Activated CD8-positive, alpha-beta T cell treated with anti-CD3 and anti-CD28 coated beads, Interleukin-2, amount 10 ng/mL, durations not matched to agents 7 days and 5 days (primary cell): ENCODE results near the gene LCN10. TPM values are rescaled to one million over a fixed set of nuclear protein-coding genes. Genes with fewer than 3 reads are reported as not detected.
"Not testable (repeated sequence)": the region's sequence is repeated elsewhere in the genome, so short reads cannot be mapped to it uniquely, and the experiment has no call there.

Experiments
- ATAC-seq: fragments of 150-1000 bp; cut with Tn5 transposase; one replicate; pipeline ENCODE4 v1.10.0; 2021; ENCODE audit warnings: moderate library complexity
- CTCF ChIA-PET: fragments of 350-600 bp; sonication (Branson Sonifier 250); formaldehyde crosslinking; loops from one replicate; lab custom pipeline; 2021; ENCODE audit warnings: antibody characterized with exemption; lab: Charles Lee
- POLR2A ChIA-PET: fragments of 350-600 bp; sonication (Branson Sonifier 250); formaldehyde crosslinking; loops from one replicate; lab custom pipeline; 2021; ENCODE audit warnings: antibody characterized with exemption; lab: Charles Lee
- DNase-seq: peaks from one replicate; pipeline ENCODE4 v3.0.0-alpha.2; 2020
- H3K27ac Mint-ChIP-seq: one replicate; pipeline ENCODE4 v1.8.0; 2021; ENCODE audit warnings: mild to moderate bottlenecking, mixed read lengths
- H3K27me3 Mint-ChIP-seq: one replicate; pipeline ENCODE4 v1.8.0; 2021; ENCODE audit warnings: low read depth, mixed read lengths
- H3K36me3 Mint-ChIP-seq: one replicate; pipeline ENCODE4 v1.8.0; 2021; ENCODE audit warnings: low read depth, mixed read lengths
- H3K4me1 Mint-ChIP-seq: one replicate; pipeline ENCODE4 v1.8.0; 2021; ENCODE audit warnings: low read depth, mixed read lengths
- H3K4me3 Mint-ChIP-seq: one replicate; pipeline ENCODE4 v1.8.0; 2021; ENCODE audit warnings: mild to moderate bottlenecking, mixed read lengths
- H3K9me3 Mint-ChIP-seq: one replicate; pipeline ENCODE4 v1.8.0; 2022; ENCODE audit warnings: mixed read lengths; ENCODE audit not compliant: insufficient read depth
- total RNA-seq, 2 experiments: library from RNA; stranded (reverse); gene quantifications; one replicate each; pipeline ENCODE4 v1.2.3, GENCODE V29; 2021

The LCN10 gene
- 1 to 10 TPM; 1.8 to 2.4 TPM for total RNA-seq

DNA sequence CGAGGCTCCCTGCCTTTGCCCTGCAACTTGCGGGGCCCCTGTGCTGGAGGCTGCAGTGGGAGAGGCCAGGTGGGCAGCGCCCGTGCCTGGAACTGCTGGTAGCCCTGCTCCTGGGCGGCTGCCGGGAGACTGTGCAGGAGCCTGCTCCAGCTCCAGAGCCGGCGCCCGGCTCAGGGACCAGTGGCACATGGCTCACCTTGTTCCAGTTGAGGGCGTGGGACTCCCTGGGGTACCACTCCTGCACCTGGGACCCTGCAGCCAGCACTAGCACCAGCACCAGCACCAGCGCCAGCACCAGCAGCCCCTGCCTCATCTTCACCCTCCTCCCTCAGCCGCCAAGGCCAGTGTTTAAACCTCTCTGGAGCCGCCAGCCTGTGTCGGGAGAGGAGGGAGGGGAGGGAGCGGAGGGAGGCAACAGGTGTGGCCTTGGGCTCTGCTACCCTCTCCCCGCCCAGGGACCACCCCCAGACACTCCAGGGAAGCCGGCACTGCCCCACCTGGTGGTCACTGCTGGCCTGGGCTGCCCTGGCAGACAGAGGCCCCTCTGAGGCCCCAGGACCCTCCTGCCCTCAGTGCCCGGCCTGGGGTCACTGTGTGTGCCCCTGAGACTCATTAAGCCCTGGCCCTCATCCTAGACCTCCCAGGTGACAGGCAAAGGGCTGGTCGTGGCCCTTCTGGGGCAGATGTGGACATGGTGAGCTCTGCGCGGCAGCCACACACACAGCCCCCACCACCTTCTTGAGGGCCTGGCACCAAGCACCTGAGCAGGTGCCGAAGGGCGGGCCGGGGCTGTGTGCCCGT lies at the start of gene LCN10:
Gene LCN10, minus strand, starts transcription at position 350 of the 801 bp plus-strand sequence. Its CDS starts 37 bp downstream, at position 313.
- POLR2A ChIA-PET, result interaction anchor here (2.3 kb wide), 1 partner anchor 14 kb away, joined by 13 read pairs; no protein-coding TSS in a partner anchor
- no peak for ATAC-seq
- Mint-ChIP-seq H3K36me3 (no peaks in the 10 kb centered on the region), H3K4me3 (peak within 1 kb of the TSS; percentile 50), H3K9me3 (no peaks in the 10 kb centered on the region), H3K27me3 (no peaks in the 10 kb centered on the region), H3K4me1 (peaks cover 7% of the 10 kb centered on the region), H3K27ac (peak within 1 kb of the TSS; percentile 57)
- no peak for DNase-seq
- CTCF ChIA-PET, result interaction anchor here (1.1 to 1.3 kb wide), 2 partner anchors 16 to 304 kb away, joined by 3 read pairs; no protein-coding TSS in a partner anchor

DNA sequence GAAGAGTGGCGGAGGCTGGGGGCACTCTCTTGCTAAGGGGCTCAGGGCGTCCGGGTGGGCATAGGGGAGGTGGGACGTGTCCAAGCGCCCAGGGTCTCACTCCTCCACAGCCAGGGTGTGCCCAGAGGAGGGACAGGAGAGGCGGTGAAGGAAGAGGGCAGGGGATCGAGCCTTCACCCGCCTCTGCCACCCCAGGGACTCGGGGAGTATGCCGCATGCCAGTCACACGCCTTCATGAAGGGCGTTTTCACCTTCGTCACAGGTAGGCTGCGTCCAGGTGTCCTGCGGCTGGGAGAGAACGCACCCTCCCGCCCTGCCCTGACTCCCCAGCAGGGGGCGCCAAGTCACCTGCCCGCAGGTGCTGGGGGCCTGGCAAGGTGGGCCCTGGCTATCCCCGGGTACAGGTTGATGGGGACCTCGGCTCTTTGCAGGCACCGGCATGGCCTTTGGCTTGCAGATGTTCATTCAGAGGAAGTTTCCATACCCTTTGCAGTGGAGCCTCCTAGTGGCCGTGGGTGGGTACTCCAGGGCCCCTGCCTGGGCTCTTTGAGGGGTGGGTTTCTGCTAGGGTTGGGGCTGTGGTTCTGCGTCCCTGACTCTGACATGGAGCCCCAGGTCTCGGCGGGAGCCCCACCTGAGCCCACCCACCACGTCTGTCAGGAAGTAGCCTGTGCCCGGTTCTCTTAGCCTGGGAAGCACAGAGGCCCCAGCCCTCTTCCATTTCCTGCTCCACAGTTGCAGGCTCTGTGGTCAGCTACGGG lies 49.0 kb upstream of the LCN10 start:
- DNase-seq (peak; percentile 74), ATAC-seq (peak; percentile 12)
- H3K9me3 Mint-ChIP-seq, result no peaks in the 10 kb centered on the region
- H3K4me3 Mint-ChIP-seq, result peak overlapping the region; percentile 82
- H3K27ac Mint-ChIP-seq, result peak overlapping the region; percentile 93
- CTCF ChIA-PET, result interaction anchor here (0.8 to 3.2 kb wide), 14 partner anchors 10 to 278 kb away, joined by 3 to 29 read pairs (median 4); partner anchors contain the start of genes AJM1, CLIC3, FUT7 and RABL6
- peaks cover 51% of the 10 kb centered on the region for H3K4me1 Mint-ChIP-seq
- POLR2A ChIA-PET, result interaction anchor here (1.1 kb wide), 1 partner anchor 11 kb away, joined by 5 read pairs; no protein-coding TSS in a partner anchor
- H3K27me3 Mint-ChIP-seq, result peaks cover 10% of the 10 kb centered on the region
- H3K36me3 Mint-ChIP-seq, result peaks cover 7% of the 10 kb centered on the region

DNA sequence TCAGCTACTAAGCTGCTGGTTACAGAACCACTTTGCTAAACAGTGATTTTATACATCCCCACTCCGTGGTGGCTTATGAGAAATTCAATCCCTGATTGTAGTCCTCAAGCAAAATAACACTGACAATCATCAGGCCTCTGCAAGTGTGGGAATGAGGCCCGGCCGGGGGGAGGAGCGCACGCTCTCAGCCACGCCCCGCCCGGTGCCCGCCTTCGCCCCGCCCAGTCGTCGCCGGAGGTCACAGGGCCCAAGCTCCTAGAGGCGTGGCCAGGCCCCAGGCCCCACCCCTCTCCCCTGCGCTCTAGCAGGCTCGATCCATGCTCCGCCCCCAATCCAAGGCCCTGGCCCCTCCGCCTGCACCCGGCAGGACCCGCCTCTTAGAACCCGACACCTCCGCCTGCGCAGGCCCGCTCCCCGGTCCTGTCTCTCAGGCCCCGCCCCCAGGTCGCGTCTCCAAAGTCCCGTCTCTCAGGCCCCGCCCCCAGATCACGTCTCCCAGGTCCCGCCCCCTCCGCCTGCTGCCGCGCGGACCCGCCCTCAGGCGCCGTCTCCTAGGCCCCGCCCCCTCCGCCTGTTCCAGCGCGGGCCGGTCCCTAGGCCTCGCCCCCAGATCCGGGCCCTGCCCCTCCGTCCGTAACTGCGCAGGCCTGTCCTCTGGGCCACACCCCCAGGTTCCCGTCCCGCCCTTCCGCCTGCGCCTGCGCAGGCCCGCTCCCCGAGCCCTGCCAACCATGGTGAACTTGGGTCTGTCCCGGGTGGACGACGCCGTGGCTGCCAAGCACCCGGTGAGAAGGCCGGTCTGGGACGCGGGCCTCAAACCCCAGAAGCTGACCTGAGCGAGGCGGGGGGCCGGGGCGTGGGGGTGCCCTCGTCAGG lies 48.1 kb upstream of the LCN10 start, which contains the start of gene TMEM141:
Gene TMEM141, plus strand, starts transcription at position 705 of the 876 bp plus-strand sequence. Its CDS starts 27 bp downstream, at position 732.
- peak within 1 kb of the TSS; percentile 93 for H3K27ac Mint-ChIP-seq
- H3K36me3 Mint-ChIP-seq, result peaks cover 7% of the 10 kb centered on the region
- H3K4me1 Mint-ChIP-seq, result peaks cover 45% of the 10 kb centered on the region
- H3K27me3 Mint-ChIP-seq, result peaks cover 2% of the 10 kb centered on the region
- peak within 1 kb of the TSS; percentile 82 for H3K4me3 Mint-ChIP-seq
- H3K9me3 Mint-ChIP-seq, result no peaks in the 10 kb centered on the region
- POLR2A ChIA-PET, result interaction anchor here (0.6 to 1.1 kb wide), 2 partner anchors 12 to 205 kb away, joined by 3 to 5 read pairs; partner anchors contain the start of gene CLIC3
- peak; percentile 100 for DNase-seq
- peak; percentile 93 for ATAC-seq
- CTCF ChIA-PET, result interaction anchor here (0.6 to 3.2 kb wide), 13 partner anchors 13 to 437 kb away, joined by 3 to 29 read pairs (median 4); partner anchors contain the start of genes AJM1, FUT7 and RABL6

DNA sequence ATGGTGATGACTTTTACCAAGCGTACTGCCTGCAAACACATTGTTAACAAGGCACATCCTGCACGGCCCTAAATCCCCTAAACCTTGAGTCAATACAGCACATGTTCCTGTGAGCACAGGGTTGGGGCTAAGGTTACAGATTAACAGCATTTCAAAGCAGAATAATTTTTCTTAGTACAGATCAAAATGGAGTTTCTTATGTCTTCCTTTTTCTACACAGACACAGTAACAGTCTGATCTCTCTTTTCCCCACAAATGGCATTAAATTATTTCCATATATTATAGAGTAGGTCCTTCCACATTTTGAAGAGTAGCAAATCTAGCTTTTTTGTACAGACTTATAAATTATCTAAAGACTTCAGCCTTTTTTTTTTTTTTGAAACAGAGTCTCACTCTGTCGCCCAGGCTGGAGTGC lies 46.8 kb upstream of the LCN10 start:
- POLR2A ChIA-PET, result no interaction called here
- no peaks in the 10 kb centered on the region for H3K9me3 Mint-ChIP-seq
- peaks cover 7% of the 10 kb centered on the region for H3K36me3 Mint-ChIP-seq
- peaks cover 8% of the 10 kb centered on the region for H3K27me3 Mint-ChIP-seq
- H3K4me3 Mint-ChIP-seq, result no peak overlapping the region
- CTCF ChIA-PET, result interaction anchor here (1.1 to 3.7 kb wide), 2 partner anchors 158 to 246 kb away, joined by 3 to 35 read pairs; no protein-coding TSS in a partner anchor
- no peak for DNase-seq
- H3K4me1 Mint-ChIP-seq, result peaks cover 42% of the 10 kb centered on the region
- no peak for ATAC-seq
- no peak overlapping the region for H3K27ac Mint-ChIP-seq

DNA sequence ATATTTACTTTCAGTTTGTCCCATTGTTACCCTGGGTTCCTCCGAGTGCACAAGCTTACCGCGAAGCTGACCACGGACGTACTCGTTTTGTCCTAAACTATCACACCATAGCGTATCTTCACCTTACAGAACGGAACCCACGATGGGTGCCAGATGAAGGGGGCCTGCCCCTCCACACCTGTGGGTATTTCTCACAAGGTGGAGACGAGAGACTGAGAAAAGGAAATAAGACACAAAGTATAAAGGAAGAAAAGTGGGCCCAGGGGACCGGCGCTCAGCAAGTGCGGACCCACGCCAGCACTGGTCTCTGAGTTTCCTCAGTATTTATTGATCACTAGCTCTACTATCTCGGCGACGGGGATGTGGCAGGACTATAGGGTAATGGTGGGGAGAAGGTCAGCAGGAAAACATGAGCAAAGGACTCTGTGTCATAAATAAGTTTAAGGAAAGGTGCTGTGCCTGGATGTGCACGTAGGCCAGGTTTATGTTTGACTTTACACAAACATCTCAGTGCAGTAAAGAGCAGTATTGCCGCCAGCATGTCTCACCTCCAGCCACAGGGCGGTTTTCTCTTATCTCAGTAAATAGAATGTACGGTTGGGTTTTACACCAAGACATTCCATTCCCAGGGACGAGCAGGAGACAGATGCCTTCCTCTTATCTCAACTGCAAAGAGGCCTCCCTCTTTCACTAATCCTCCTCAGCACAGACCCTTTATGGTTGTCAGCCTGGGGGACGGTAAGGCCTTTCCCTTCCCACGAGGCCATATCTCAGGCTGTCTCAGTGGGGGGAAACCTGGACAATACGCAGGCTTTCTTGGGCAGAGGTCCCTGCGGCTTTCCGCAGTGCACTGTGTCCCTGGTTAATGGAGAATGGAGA lies 46.1 kb upstream of the LCN10 start:
- ATAC-seq, H3K9me3 Mint-ChIP-seq, H3K36me3 Mint-ChIP-seq, H3K27me3 Mint-ChIP-seq, H3K4me3 Mint-ChIP-seq, POLR2A ChIA-PET, DNase-seq, H3K27ac Mint-ChIP-seq: not testable (repeated sequence)
- H3K4me1 Mint-ChIP-seq, result peaks cover 42% of the 10 kb centered on the region
- CTCF ChIA-PET, result interaction anchor here (0.9 to 3.7 kb wide), 12 partner anchors 11 to 247 kb away, joined by 3 to 35 read pairs (median 4); partner anchors contain the start of genes ABCA2, C8G, FBXW5 and FUT7

DNA sequence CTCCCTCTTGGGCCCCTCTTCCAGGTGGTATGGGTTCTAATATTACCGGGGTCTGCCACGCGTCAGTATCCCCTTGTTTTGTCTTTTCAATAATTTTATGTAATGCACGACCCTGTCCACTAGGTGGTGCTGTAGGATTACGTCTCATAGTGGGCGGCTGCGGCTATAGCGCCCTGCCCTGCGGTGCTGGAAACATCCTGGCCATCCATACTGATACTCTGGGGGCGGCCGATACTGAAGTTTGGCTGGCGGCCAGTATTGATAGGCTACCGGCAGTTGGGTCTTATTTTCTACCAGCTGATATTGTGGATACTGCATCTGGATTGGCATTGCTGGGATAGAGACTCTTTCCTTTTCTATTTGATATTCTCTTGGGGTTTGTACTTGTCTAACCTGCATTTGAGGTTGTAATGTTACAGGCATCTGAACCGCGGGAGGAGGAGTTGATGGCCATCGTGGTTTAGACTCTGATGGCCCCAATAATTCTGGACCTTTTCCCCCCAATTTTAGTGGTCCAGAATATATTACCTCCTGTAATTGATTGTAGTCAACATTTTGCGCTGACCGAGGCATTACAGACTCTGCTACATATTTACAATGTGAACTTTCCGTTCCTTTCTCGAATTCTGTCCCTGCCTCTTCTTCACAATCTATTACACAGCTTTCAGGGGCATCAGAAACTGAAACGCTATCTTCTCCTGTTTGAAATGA lies 45.1 kb upstream of the LCN10 start:
- Mint-ChIP-seq H3K4me1 (peaks cover 36% of the 10 kb centered on the region), H3K27me3 (peaks cover 11% of the 10 kb centered on the region), H3K9me3 (no peaks in the 10 kb centered on the region), H3K36me3 (no peaks in the 10 kb centered on the region), H3K27ac (no peak overlapping the region), H3K4me3 (no peak overlapping the region)
- POLR2A ChIA-PET, result no interaction called here
- CTCF ChIA-PET, result interaction anchor here (0.6 to 3.7 kb wide), 17 partner anchors 10 to 272 kb away, joined by 3 to 35 read pairs (median 3); partner anchors contain the start of genes ABCA2, C8G, FBXW5 and FUT7
- DNase-seq (peak; percentile 84), ATAC-seq (no peak)

DNA sequence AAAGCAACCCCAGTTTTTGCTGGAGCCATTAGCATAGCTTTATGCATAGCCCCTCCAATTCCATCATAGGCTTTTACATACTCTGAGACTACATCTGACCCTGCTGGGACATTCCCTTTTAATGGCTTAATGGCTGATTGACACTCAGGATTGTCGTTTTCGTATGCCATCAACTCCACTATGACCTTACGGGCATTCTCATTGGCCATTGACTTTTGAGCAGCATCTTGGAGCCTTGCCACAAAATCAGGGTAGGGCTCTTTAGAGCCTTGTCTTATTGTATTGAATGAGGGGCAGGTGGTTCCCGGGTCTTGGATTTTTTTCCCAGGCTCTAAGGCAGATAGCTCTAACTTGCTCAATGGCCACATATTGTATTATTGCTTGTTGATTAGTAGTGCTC lies 44.2 kb upstream of the LCN10 start:
- POLR2A ChIA-PET, H3K4me3 Mint-ChIP-seq, DNase-seq, H3K36me3 Mint-ChIP-seq, ATAC-seq, H3K9me3 Mint-ChIP-seq, H3K27ac Mint-ChIP-seq: not testable (repeated sequence)
- CTCF ChIA-PET, result interaction anchor here (0.7 to 3.7 kb wide), 9 partner anchors 9 to 260 kb away, joined by 3 to 35 read pairs (median 5); partner anchors contain the start of genes AJM1 and FUT7
- peaks cover 30% of the 10 kb centered on the region for H3K4me1 Mint-ChIP-seq
- H3K27me3 Mint-ChIP-seq, result peaks cover 11% of the 10 kb centered on the region

DNA sequence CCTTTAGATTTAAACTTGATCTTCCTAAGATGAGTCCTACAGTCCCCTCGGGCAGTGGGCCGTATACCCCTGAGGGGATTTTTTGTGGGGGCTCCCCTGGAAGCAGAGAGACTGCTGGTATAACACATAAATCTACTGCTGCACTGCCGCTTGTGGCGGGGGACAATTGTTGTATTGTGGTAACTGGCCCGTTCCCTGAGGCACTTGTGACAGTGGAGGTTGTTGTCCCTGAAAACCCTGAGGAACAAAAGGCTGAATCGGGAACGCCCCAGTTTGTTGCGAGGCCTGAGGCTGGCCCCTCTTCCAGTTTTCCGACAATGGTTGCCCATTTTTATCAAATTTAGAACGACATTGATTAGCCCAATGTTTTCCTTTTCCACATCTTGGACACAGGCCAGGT lies 43.7 kb upstream of the LCN10 start:
- H3K4me3 Mint-ChIP-seq, result no peak overlapping the region
- ChIA-PET POLR2A (no interaction called here), CTCF (interaction anchor here (0.7 to 3.7 kb wide), 6 partner anchors 9 to 261 kb away, joined by 3 to 35 read pairs (median 4); partner anchors contain the start of gene AJM1)
- H3K36me3 Mint-ChIP-seq, result no peaks in the 10 kb centered on the region
- H3K4me1 Mint-ChIP-seq, result peaks cover 28% of the 10 kb centered on the region
- H3K9me3 Mint-ChIP-seq, result no peaks in the 10 kb centered on the region
- peaks cover 15% of the 10 kb centered on the region for H3K27me3 Mint-ChIP-seq
- no peak overlapping the region for H3K27ac Mint-ChIP-seq
- DNase-seq (no peak), ATAC-seq (no peak)

DNA sequence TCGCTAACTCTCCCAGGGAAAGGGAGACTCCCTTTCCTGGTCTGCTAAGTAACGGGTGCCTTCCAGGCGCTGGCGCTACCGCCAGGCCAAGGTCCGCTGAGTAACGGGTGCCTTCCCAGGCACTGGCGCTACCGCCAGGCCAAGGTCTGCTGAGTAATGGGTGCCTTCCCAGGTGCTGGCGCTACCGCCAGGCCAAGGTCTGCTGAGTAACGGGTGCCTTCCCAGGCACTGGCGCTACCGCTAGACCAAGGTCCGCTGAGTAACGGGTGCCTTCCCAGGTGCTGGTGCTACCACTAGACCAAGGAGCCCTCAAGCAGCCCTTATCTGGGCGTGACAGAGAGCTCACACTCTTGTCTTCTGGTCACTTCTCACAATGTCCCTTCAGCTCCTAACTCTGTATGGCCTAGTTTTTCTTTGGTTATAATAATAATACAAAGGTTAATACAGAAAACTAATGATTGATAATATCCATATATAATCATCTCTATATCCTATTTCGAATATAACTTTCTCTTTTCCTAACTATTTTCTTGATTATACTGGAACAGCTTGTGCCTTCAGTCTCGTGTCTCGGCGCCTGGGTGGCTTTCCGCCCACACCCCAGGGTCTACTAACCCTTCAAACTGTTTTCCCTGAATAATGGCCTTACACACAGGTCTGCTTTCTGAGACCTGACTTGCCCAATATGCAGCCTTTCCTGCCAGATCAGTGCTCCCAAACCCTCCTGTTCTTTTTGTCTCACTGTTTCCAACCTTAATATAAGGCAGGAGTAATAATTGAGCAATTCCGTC lies 43.0 kb upstream of the LCN10 start:
- H3K4me3 Mint-ChIP-seq, result not testable (repeated sequence)

More for the DNA sequence above, 43.0 kb upstream of the LCN10 start:
- ATAC-seq, POLR2A ChIA-PET, H3K9me3 Mint-ChIP-seq, H3K27ac Mint-ChIP-seq, H3K36me3 Mint-ChIP-seq, DNase-seq: not testable (repeated sequence)
- CTCF ChIA-PET, result interaction anchor here (3.7 kb wide), 1 partner anchor 250 kb away, joined by 35 read pairs; no protein-coding TSS in a partner anchor
- Mint-ChIP-seq H3K4me1 (peaks cover 28% of the 10 kb centered on the region), H3K27me3 (peaks cover 18% of the 10 kb centered on the region)
